ENCODE results near the gene SUMO1. TPM values are rescaled to one million over a fixed set of nuclear protein-coding genes. Genes with fewer than 3 reads are reported as not detected.

Gene SUMO1
- total RNA-seq, 4 donors from 2014 or later = 45.2 to 55.5 (median 52.7) TPM

DNA sequence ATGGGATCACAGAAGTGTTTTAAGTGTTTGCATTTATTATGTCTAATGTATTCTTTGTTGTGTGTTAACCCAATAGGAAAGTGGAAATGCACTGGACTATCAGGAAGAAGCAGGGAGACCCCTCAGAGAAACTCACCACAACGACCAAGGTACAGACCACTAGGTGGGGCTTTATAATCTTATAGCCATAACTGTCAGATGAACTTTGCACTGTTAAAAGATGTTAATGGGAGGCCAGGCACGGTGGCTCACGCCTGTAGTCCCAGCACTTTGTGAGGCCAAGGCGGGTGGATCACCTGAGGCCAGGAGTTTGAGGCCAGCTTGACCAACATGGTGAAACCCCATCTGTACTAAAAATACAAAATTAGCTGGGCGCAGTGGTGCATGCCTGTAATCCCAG lies 73.2 kb downstream of the SUMO1 start:
- no peak for TF ChIP-seq CTCF (IDR thresholded peaks at IDR 0.05)
- ATAC-seq (ENCODE audit: low FRiP score) (no peak), DNase-seq (ENCODE audit: low spot score) (no peak)

DNA sequence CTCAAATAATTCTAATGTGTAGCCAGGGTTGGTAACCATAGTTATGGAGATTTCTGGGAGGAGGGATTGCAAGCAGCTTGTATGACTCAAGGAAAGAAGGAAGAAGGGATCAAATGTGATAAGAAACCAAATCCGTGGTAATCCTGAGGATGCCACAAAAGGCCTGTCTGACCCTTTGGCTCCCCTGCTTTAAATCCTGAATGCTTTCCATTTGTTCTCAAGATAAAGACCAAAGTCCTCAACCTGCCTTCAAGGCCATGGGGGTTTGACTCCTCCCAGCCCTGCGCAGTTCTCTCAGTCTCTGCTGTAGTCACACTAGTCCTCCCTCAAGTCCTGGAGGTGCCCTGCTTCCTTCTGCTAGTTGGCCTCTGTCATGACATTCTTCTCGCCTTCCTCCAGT lies 74.0 kb downstream of the SUMO1 start:
- ATAC-seq (ENCODE audit: low FRiP score) (no peak), DNase-seq (ENCODE audit: low spot score) (no peak)
- TF ChIP-seq CTCF (IDR thresholded peaks at IDR 0.05) = no peak

- TF ChIP-seq CTCF (IDR thresholded peaks at IDR 0.05) = no peak
- DNase-seq (ENCODE audit: low spot score) = no peak
- ATAC-seq (ENCODE audit: low FRiP score) = no peak
Observed at GRCh38 chr2:202161151-202161835, 77.1 kb downstream of the SUMO1 start.

DNA sequence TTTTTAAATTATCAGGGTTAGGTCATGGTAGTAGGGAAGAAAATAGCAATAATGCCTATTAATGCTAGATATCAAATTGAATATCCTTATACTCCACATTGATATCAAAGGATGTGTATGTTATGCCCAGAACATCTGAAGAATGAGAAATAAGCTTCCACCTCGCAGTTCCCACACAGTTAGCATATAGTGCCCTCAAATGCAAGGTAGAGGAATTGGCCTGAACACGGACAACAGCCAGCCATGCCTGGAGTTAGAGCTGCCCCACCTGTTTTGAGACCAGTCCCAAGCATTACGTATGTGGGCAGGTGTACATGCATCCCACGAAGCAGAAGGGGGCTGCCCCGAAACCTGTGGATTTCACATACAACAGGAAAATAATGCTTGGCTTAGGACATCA lies 79.6 kb downstream of the SUMO1 start:
- TF ChIP-seq CTCF (IDR thresholded peaks at IDR 0.05) = no peak
- DNase-seq (ENCODE audit: low spot score) (no peak), ATAC-seq (ENCODE audit: low FRiP score) (peak; percentile 78)

- TF ChIP-seq CTCF (IDR thresholded peaks at IDR 0.05) = no peak
- ATAC-seq (ENCODE audit: low FRiP score) (no peak), DNase-seq (ENCODE audit: low spot score) (no peak)
Observed at GRCh38 chr2:202157211-202157990, 81.0 kb downstream of the SUMO1 start.

Small RNAs within 50 kb of the gene (small RNA-seq; reads per million reads assigned to genes)
- gene AC079354.2 (not detected), gene RF00575 (not detected), gene SNORD70 (545 reads per million, percentile 98 among the genes with 10 or more reads in this experiment)

Other genes starting within 250 kb of the SUMO1 start
- gene FZD7, start 204.7 kb downstream of the SUMO1 start, total RNA-seq = 10 to 100 TPM in 2 of 4 donors, 1 to 10 TPM in 2; 3.8 to 24.7 (median 10.1) TPM
- under 1 TPM in 2 of 4 donors, not detected in 2; 0.06 to 0.09 TPM for gene KIAA2012, start 165.3 kb downstream of the SUMO1 start, total RNA-seq
- gene NOP58, start 27.2 kb upstream of the SUMO1 start, total RNA-seq = 100 to 1,000 TPM in 1 of 4 donors, 10 to 100 TPM in 3; 37.2 to 177 (median 82.1) TPM
- gene BMPR2, start 137.7 kb upstream of the SUMO1 start, total RNA-seq = 100 to 1,000 TPM in 1 of 4 donors, 10 to 100 TPM in 3; 53.4 to 102 (median 79.5) TPM